K562 (cell line): Measurements from ENCODE around the gene ZSWIM9. TPM values are rescaled to one million over a fixed set of nuclear protein-coding genes. Genes with fewer than 3 reads are reported as not detected.

Source experiments
- E4F1 ChIP-seq: fragments of 250-450 bp; sonication (Bioruptor Pico); IDR thresholded peaks from 2 replicates; pipeline ENCODE4 v1.5.0; 2021; ENCODE audit warnings: mild to moderate bottlenecking, borderline replicate concordance
- GATAD2A ChIP-seq: fragments of 450-650 bp; IDR thresholded peaks from 2 replicates; pipeline ENCODE4 v1.6.1; 2017
- HIVEP1 ChIP-seq: fragments of 250-450 bp; sonication (Bioruptor Pico); IDR thresholded peaks from 2 replicates; pipeline ENCODE4 v1.4.0; 2020; ENCODE audit warnings: mild to moderate bottlenecking
- NR0B1 ChIP-seq: fragments of 450-650 bp; IDR thresholded peaks from one replicate; pipeline ENCODE4 v1.6.1; 2018; ENCODE audit warnings: mild to moderate bottlenecking, moderate library complexity; ENCODE audit not compliant: partially characterized antibody
- PREB ChIP-seq: sonication (generic); formaldehyde crosslinking; IDR thresholded peaks from 2 replicates; pipeline ENCODE4 v1.8.1; 2023; ENCODE audit warnings: mild to moderate bottlenecking, missing genetic modification reagents
- PURB ChIP-seq: sonication (generic); formaldehyde crosslinking; IDR thresholded peaks from 2 replicates; pipeline ENCODE4 v1.9.0; 2021; ENCODE audit warnings: low read depth, mild to moderate bottlenecking, missing genetic modification reagents
- REST ChIP-seq, 2 experiments: fragments of 450-650 bp; formaldehyde crosslinking in 1 of 2; IDR thresholded peaks; 2 replicates each; pipeline versions ENCODE4 v1.4.0 to v1.6.1; 2014 to 2020; ENCODE audit warnings: mild to moderate bottlenecking in 2 of 2, borderline replicate concordance in 1 of 2, low read depth in 1 of 2
- SRSF9 ChIP-seq: fragments of 200-400 bp; formaldehyde crosslinking; IDR thresholded peaks from 2 replicates; pipeline ENCODE4 v1.6.1; 2017; ENCODE audit warnings: low read depth, low read length, borderline replicate concordance
- TFE3 ChIP-seq: fragments of 450-650 bp; formaldehyde crosslinking; IDR thresholded peaks from 2 replicates; pipeline ENCODE4 v1.4.0; 2020; ENCODE audit warnings: mild to moderate bottlenecking, mixed read lengths
- ZKSCAN8 ChIP-seq: fragments of 200-800 bp; sonication (Bioruptor generic); IDR thresholded peaks from 2 replicates; pipeline ENCODE4 v1.6.1; 2016; ENCODE audit warnings: missing genetic modification characterization, missing compliant biosample characterization
- ZNF24 ChIP-seq: fragments of 450-650 bp; IDR thresholded peaks from 2 replicates; pipeline ENCODE4 v1.6.1; 2016
- polyA plus RNA-seq, 8 experiments: library from polyadenylated mRNA; depleted of rRNA in 4 of 8; stranded (reverse) in 5 of 8; unstranded in 3 of 8; fragments of >200 nt; fragmentation: Nextera tagmentation in 2 of 8; fragmentation: Illumina TruSeq in 1 of 8; extraction: Ambion mirVana in 2 of 8; extraction: Trizol in 1 of 8; gene quantifications; 2 replicates each; pipeline versions ENCODE4 v1.2.1 to v1.2.3, GENCODE V29; 2011 to 2014; ENCODE audit warnings: inconsistent platforms in 1 of 8, missing spikeins in 1 of 8
- total RNA-seq, 7 experiments: library from RNA; depleted of rRNA in 6 of 7; stranded (reverse); fragments of >200 nt in 6 of 7; fragmentation: Illumina TruSeq in 2 of 7; extraction: Trizol in 2 of 7; gene quantifications; 2 replicates each; pipeline versions ENCODE4 v1.2.1 to v1.2.3, GENCODE V29; 2011 to 2021; ENCODE audit warnings: low replicate concordance in 1 of 7

Gene ZSWIM9
- total and polyA plus RNA-seq, 9 of the 15 experiments (the other 6 are each of a cell fraction or from before 2014, with no cell fraction given) = 0.04 to 1.4 (median 0.34) TPM; not detected in 1

GRCh38 chr19:48203794-48204628, 33.5 kb downstream of the ZSWIM9 start (continued):
- no peak; the same call in 1 of the 2 replicates for TF ChIP-seq REST (IDR thresholded peaks at IDR 0.05; ENCODE audit: borderline replicate concordance)
- TF ChIP-seq REST (CRISPR knock-in tag; IDR thresholded peaks at IDR 0.05; ENCODE audit: low read depth) = peak; percentile 51; the same call in 1 of the 2 replicates
- 0 out of 2 replicates have a peak, but pooled peaks have one; percentile 31 for TF ChIP-seq PREB
- TF ChIP-seq GATAD2A = no peak
- TF ChIP-seq NR0B1 = no peak
- no peak for TF ChIP-seq ZKSCAN8 (CRISPR knock-in tag)
- TF ChIP-seq E4F1 (CRISPR knock-in tag) = no peak
- no peak for TF ChIP-seq ZNF24
- no peak for TF ChIP-seq HIVEP1 (CRISPR knock-in tag)
- TF ChIP-seq PURB = no peak
- TF ChIP-seq SRSF9 = no peak
- TF ChIP-seq TFE3 (CRISPR knock-in tag) = no peak
